Pancreas (tissue), 10 donors: Measurements from ENCODE around the gene NLGN1. TPM values are rescaled to one million over a fixed set of nuclear protein-coding genes. Genes with fewer than 3 reads are reported as not detected.
A peak's percentile ranks its signal among the peaks of the same experiment; 100 is the strongest.

Experiments
- ATAC-seq, 4 donors: fragments of 200-7000 bp; cut with Tn5 transposase; one replicate each; pipeline versions ENCODE4 v1.8.0 to v1.9.1; 2020; ENCODE audit warnings: mild to moderate bottlenecking in 4 of 4, moderate library complexity in 4 of 4
- DNase-seq, 6 donors: peaks; one replicate each; pipeline ENCODE4 v3.0.0-alpha.2; 2020
- FAIRE-seq: peaks from 2 replicates; lab custom pipeline; 2012; peaks lifted over from hg19 to GRCh38; lab: Jason Lieb, UNC
- H3K27ac ChIP-seq, 4 donors: fragments of 200-600 bp; sonication (generic); 1 replicate in 3 of 4; 2 replicates in 1 of 4; pipeline versions ENCODE4 v1.5.0 to v1.8.0; 2020
- H3K27me3 ChIP-seq, 4 donors: fragments of 200-600 bp; one replicate each; pipeline ENCODE4 v1.8.0; 2021
- H3K36me3 ChIP-seq, 3 donors: fragments of 200-600 bp; sonication (generic) in 1 of 3; one replicate each; pipeline versions ENCODE4 v1.5.0 to v1.8.0; 2020 to 2021
- H3K4me1 ChIP-seq, 3 donors: fragments of 200-600 bp; one replicate each; pipeline ENCODE4 v1.8.0; 2021
- H3K4me3 ChIP-seq, 4 donors: fragments of 200-600 bp; sonication (generic) in 2 of 4; one replicate each; pipeline versions ENCODE4 v1.5.0 to v1.8.0; 2020 to 2021
- H3K9me3 ChIP-seq, 4 donors: fragments of 200-600 bp; one replicate each; pipeline ENCODE4 v1.8.0; 2021
- CTCF ChIP-seq, 4 donors: fragments of 200-600 bp; sonication (generic) in 3 of 4; IDR thresholded peaks; one replicate each; pipeline versions ENCODE4 v1.5.0 to v1.8.0; 2021; ENCODE audit warnings: antibody characterized with exemption in 4 of 4
- WGBS, 2 donors: extraction: QIAGEN DNeasy Blood & Tissue Kit; methylation state at CpG; one replicate each; pipeline ENCODE4 v1.1.7; 2013; 5-methylcytosine and 5-hydroxymethylcytosine counted together
- intact Hi-C, 3 donors: fragments of 100-400 bp; cut with DNase I; formaldehyde crosslinking; loops; one replicate each; pipeline versions ENCODE4 v1.11.1 to v1.14.2; 2022
- polyA plus RNA-seq, 2 donors: library from polyadenylated mRNA; stranded (reverse); fragments of 200-250 nt; gene quantifications; one replicate each; pipeline ENCODE4 v1.2.3, GENCODE V29; 2013
- total RNA-seq, 6 donors: library from RNA; stranded (reverse); fragmentation: NEBNext Ultra II Directional in 4 of 6; extraction: Animal tissue kit (Norgen Biotek cat#: 25700) in 4 of 6; gene quantifications; one replicate each; pipeline versions ENCODE4 v1.2.1 to v1.2.4, GENCODE V29; 2021 to 2023
- donor health status: healthy with polysubstance abuse.
- donor health status: DM: no; HTN: no; CAD: no; lungs with moderate emphysema.
- donor health status: DM: no; HTN: no; CAD: no.
- donor health status: control.
- donor health status: control.
- donor health status: Bipolar disorder and iron deficiency.
- donor health status: DM: yes; HTN: yes; CAD: no.
- donor health status: DM: no; HTN: no; CAD: no.
- donor health status: DM: no; HTN: no; CAD: no.
- donor health status: DM: yes; HTN: yes; CAD: no.

NLGN1 gene
- total and polyA plus RNA-seq, 8 donors = 0.49 to 2.3 (median 0.84) TPM

GRCh38 chr3:173630849-173631248 is 233.3 kb downstream of the NLGN1 start:
- H3K27me3 ChIP-seq = peaks cover 0 to 3% (median 0%) of the 10 kb centered on the region in 4 donors
- ATAC-seq (no peak), DNase-seq (no peak), FAIRE-seq (no peak)
- TF ChIP-seq CTCF (IDR thresholded peaks at IDR 0.05) = no peak
- no peak overlapping the region for H3K4me3 ChIP-seq
- no peak overlapping the region for H3K27ac ChIP-seq
- WGBS, 2 donors = 94 to 98% methylated on average over 2 of the region's 2 CpGs
- H3K4me1 ChIP-seq = peaks cover 0 to 16% (median 0%) of the 10 kb centered on the region in 3 donors
- intact Hi-C loops = no loop called here
- H3K36me3 ChIP-seq = no peaks in the 10 kb centered on the region
- no peaks in the 10 kb centered on the region for H3K9me3 ChIP-seq

GRCh38 chr3:173632945-173633344 is 235.4 kb downstream of the NLGN1 start:
- DNase-seq (no peak), ATAC-seq (peak in 1 of 4 donors; percentile 79), FAIRE-seq (no peak)
- intact Hi-C loops = no loop called here
- Histone ChIP-seq H3K9me3 (no peaks in the 10 kb centered on the region), H3K4me1 (peaks cover 0 to 16% (median 0%) of the 10 kb centered on the region in 3 donors), H3K36me3 (no peaks in the 10 kb centered on the region), H3K27me3 (peaks cover 0 to 3% (median 0%) of the 10 kb centered on the region in 4 donors), H3K27ac (no peak overlapping the region), H3K4me3 (no peak overlapping the region)
- TF ChIP-seq CTCF (IDR thresholded peaks at IDR 0.05) = no peak

DNA sequence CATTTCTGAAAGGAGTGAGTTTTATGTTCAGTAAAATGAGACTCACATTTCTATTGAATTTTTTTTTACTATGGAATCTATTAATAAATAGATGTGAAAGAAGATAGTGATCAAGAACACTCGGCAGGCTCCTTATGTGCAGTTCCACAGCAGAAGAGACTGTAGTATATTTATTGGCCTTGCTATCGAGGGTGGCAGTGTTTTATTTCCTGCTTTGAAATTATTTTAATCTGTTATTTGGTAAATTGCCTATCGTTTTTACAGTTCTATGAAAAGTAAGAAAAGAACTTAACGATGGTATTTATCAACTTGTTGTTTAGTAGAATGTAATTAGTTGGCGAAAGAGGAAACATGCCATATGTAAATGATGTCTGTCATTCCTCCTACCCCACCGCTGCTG is 238.3 kb downstream of the NLGN1 start:
- no peaks in the 10 kb centered on the region for H3K27me3 ChIP-seq
- no peaks in the 10 kb centered on the region for H3K36me3 ChIP-seq
- peaks cover 0 to 16% (median 0%) of the 10 kb centered on the region in 3 donors for H3K4me1 ChIP-seq
- H3K9me3 ChIP-seq = no peaks in the 10 kb centered on the region
- WGBS, 2 donors = 90 to 93% methylated on average over 6 of the region's 6 CpGs
- FAIRE-seq (no peak), ATAC-seq (no peak), DNase-seq (no peak)
- TF ChIP-seq CTCF (IDR thresholded peaks at IDR 0.05) = no peak
- no peak overlapping the region for H3K27ac ChIP-seq
- intact Hi-C loops = no loop called here
- H3K4me3 ChIP-seq = no peak overlapping the region

DNA sequence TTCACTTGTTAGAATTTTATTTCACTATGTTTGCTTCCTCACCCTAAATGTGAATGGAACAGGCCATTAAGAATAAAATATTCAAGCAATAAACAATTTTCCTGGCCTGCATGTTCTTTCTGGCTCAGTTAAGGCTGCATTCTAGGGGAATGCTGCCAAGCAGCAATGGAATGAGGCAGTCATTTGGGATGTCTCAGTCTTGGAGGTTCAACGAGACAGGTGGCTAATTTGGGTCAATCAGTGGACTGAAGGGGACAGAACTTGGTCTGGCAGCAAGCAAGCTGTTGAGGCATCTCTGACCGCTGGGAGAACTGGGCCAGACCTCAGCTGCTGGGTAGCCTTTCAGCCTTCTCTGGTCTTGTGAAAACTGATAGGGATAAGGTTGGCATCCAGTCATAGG is 241.6 kb downstream of the NLGN1 start:
- Histone ChIP-seq H3K4me1 (no peaks in the 10 kb centered on the region), H3K27me3 (no peaks in the 10 kb centered on the region), H3K27ac (no peak overlapping the region), H3K4me3 (no peak overlapping the region), H3K9me3 (no peaks in the 10 kb centered on the region), H3K36me3 (no peaks in the 10 kb centered on the region)
- ATAC-seq (no peak), DNase-seq (no peak), FAIRE-seq (no peak)
- WGBS, 2 donors = 65 to 75% methylated on average over 2 of the region's 2 CpGs
- intact Hi-C loops = no loop called here
- no peak for TF ChIP-seq CTCF (IDR thresholded peaks at IDR 0.05)

- Histone ChIP-seq H3K4me1 (no peaks in the 10 kb centered on the region), H3K36me3 (no peaks in the 10 kb centered on the region), H3K9me3 (no peaks in the 10 kb centered on the region), H3K27me3 (no peaks in the 10 kb centered on the region), H3K4me3 (no peak overlapping the region), H3K27ac (no peak overlapping the region)
- DNase-seq (no peak), ATAC-seq (no peak), FAIRE-seq (no peak)
- WGBS, 2 donors = 75 to 83% methylated on average over 1 of the region's 1 CpG
- intact Hi-C loops = no loop called here
- TF ChIP-seq CTCF (IDR thresholded peaks at IDR 0.05) = no peak
Observed at GRCh38 chr3:173641696-173642095, 244.2 kb downstream of the NLGN1 start.
